ENCODE results near the gene ARL6IP6. TPM values are rescaled to one million over a fixed set of nuclear protein-coding genes. Genes with fewer than 3 reads are reported as not detected.
A peak's percentile ranks its signal among the peaks of the same experiment; 100 is the strongest.
"Not testable (repeated sequence)": the region's sequence is repeated elsewhere in the genome, so short reads cannot be mapped to it uniquely, and the experiment has no call there.

The ARL6IP6 gene
- total and polyA plus RNA-seq, 2 donors (not counting 1 experiment from before 2014, with no cell fraction given): 19.0 to 53.9 TPM

DNA sequence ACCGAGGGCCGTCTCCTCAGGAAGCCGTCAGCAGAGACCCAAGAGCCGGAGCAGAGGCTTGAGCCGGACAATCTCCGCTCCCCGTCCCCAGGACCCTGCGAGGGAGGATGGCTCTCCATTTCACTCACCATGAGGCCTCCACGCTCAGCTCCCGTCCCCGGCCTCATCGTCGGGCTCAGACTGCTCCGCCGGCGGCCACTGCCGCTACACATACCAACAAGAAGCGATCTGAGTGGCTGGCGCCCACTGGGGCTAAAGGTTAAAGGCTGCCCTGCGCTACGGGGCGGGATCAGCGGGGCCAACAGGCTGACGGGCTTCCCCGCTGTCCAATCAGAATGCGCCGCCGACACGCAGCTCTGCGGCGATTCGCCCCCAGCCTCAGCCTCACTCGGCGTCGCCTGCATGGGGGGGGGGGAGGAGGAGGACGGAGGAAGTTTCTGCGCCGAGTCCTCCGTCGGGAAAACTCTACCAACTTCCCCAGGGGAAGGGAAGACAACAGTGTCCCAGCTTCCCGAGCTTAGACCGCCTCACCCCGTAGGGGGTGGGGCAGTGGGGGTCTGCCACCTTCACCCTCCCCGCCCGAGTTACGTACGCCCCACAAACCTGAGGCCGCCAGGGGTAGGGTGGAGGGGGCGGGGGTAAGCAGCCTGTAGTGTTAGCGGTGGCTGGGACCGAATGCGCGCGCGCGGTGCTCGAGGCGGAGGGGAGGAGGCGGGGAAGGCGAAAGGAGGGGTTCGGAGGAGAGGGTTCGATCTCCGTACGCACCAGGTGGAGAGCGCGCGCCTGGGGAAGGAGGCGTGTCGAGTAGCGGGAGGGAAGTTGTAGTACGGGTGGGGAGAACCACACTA is 968 bp upstream of the ARL6IP6 start, which contains the start of gene PRPF40A:
Gene PRPF40A (minus strand): TSS at position 234 of the 848 bp plus-strand sequence. CDS start 22 bp downstream, at position 212.
- no peaks in the 10 kb centered on the region for H3K9me3 ChIP-seq (ENCODE audit: control insufficient read depth, insufficient read depth, low read depth, low read length)
- H3K4me1 ChIP-seq (ENCODE audit: control insufficient read depth, extremely low read depth, insufficient read depth, low read length): no peaks in the 10 kb centered on the region
- H3K9ac ChIP-seq (ENCODE audit: insufficient read depth, low read length): peak within 1 kb of the TSS; percentile 97
- peak within 1 kb of the TSS; percentile 99 for H2AFZ ChIP-seq (ENCODE audit: low read length)
- peak within 1 kb of the TSS; percentile 99 for H3K27ac ChIP-seq (ENCODE audit: insufficient read depth, low read length)
- no peaks in the 10 kb centered on the region for H4K20me1 ChIP-seq (ENCODE audit: control insufficient read depth, extremely low read depth, insufficient read depth, low read length)
- no peaks in the 10 kb centered on the region for H3K27me3 ChIP-seq (ENCODE audit: control insufficient read depth, insufficient read depth, low read length)
- no peaks in the 10 kb centered on the region for H3K36me3 ChIP-seq (ENCODE audit: control insufficient read depth, insufficient read depth, low read length)
- peaks cover 78% of the 10 kb centered on the region for H3K79me2 ChIP-seq (ENCODE audit: control insufficient read depth, insufficient read depth, low read length)
- TF ChIP-seq, protein P1, sequence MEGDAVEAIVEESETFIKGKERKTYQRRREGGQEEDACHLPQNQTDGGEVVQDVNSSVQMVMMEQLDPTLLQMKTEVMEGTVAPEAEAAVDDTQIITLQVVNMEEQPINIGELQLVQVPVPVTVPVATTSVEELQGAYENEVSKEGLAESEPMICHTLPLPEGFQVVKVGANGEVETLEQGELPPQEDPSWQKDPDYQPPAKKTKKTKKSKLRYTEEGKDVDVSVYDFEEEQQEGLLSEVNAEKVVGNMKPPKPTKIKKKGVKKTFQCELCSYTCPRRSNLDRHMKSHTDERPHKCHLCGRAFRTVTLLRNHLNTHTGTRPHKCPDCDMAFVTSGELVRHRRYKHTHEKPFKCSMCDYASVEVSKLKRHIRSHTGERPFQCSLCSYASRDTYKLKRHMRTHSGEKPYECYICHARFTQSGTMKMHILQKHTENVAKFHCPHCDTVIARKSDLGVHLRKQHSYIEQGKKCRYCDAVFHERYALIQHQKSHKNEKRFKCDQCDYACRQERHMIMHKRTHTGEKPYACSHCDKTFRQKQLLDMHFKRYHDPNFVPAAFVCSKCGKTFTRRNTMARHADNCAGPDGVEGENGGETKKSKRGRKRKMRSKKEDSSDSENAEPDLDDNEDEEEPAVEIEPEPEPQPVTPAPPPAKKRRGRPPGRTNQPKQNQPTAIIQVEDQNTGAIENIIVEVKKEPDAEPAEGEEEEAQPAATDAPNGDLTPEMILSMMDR (conservative IDR thresholded peaks at IDR 0.05 in 1 of 2, IDR thresholded peaks at IDR 0.05 in 1 of 2; ENCODE audit: low read depth in 1 of 2, low read length in 2 of 2): no peak
- no peak for TF ChIP-seq EZH2 (IDR thresholded peaks at IDR 0.05; ENCODE audit: low read length, missing control alignments)
- peak; percentile 97 to 99 for DNase-seq (ENCODE audit: low read depth in 2 of 2)
- peak within 1 kb of the TSS; percentile 86 for H3K4me2 ChIP-seq (ENCODE audit: extremely low read depth, insufficient read depth, low read length)
- peak within 1 kb of the TSS; percentile 92 to 99 (median 95) for H3K4me3 ChIP-seq (replicated peaks in 1 of 4; ENCODE audit: control extremely low read depth in 1 of 4, insufficient read depth in 1 of 4, low read depth in 3 of 4, low read length in 4 of 4)

DNA sequence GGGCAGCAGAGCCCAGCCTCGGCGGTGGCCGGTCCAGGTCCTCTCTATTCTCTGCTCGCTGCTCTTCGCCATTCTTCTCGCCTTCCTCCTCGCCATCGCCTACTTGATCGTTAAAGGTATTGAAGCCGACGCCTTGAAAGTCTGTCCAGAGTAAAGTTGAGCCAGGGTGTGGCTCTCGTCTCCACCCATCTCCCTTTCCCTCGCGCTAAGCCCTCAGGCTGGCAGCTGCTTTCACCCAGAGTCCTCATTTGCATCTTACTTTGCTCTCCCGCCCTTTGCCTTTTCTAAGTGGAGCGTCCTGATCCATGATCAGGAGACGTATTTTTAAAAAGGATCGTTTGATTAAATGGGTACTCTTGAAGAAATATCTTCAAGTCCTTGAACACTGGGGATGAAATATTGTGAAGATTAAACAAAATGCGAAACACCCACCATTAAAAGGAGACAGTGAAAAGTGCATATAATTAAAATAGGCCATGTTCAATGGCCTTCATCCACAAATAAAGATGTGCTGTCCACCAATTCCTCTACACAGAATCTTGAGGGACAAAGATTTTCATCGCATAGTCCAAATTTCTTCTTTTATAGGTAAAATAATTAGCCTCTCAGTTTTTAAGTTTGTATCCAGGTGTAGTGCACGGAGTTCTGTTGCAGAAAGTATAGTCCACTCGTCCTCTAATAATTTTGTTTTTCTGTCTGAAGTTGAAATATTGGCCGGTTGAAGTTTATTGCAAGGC is 657 bp downstream of the ARL6IP6 start:
- Histone ChIP-seq H2AFZ (ENCODE audit: low read length) (peak overlapping the region; percentile 82), H3K9ac (ENCODE audit: insufficient read depth, low read length) (peak overlapping the region; percentile 97), H4K20me1 (ENCODE audit: control insufficient read depth, extremely low read depth, insufficient read depth, low read length) (no peaks in the 10 kb centered on the region), H3K4me2 (ENCODE audit: extremely low read depth, insufficient read depth, low read length) (peak overlapping the region; percentile 42), H3K4me3 (replicated peaks in 1 of 4; ENCODE audit: control extremely low read depth in 1 of 4, insufficient read depth in 1 of 4, low read depth in 3 of 4, low read length in 4 of 4) (peak overlapping the region; percentile 92 to 95 (median 94)), H3K79me2 (ENCODE audit: control insufficient read depth, insufficient read depth, low read length) (peaks cover 66% of the 10 kb centered on the region), H3K36me3 (ENCODE audit: control insufficient read depth, insufficient read depth, low read length) (no peaks in the 10 kb centered on the region), H3K9me3 (ENCODE audit: control insufficient read depth, insufficient read depth, low read depth, low read length) (no peaks in the 10 kb centered on the region), H3K27me3 (ENCODE audit: control insufficient read depth, insufficient read depth, low read length) (no peaks in the 10 kb centered on the region), H3K4me1 (ENCODE audit: control insufficient read depth, extremely low read depth, insufficient read depth, low read length) (no peaks in the 10 kb centered on the region), H3K27ac (ENCODE audit: insufficient read depth, low read length) (peak overlapping the region; percentile 99)
- TF ChIP-seq, protein P1 (conservative IDR thresholded peaks at IDR 0.05 in 1 of 2, IDR thresholded peaks at IDR 0.05 in 1 of 2; ENCODE audit: low read depth in 1 of 2, low read length in 2 of 2): no peak
- no peak for TF ChIP-seq EZH2 (IDR thresholded peaks at IDR 0.05; ENCODE audit: low read length, missing control alignments)
- peak; percentile 30 to 38 for DNase-seq (ENCODE audit: low read depth in 2 of 2)

DNA sequence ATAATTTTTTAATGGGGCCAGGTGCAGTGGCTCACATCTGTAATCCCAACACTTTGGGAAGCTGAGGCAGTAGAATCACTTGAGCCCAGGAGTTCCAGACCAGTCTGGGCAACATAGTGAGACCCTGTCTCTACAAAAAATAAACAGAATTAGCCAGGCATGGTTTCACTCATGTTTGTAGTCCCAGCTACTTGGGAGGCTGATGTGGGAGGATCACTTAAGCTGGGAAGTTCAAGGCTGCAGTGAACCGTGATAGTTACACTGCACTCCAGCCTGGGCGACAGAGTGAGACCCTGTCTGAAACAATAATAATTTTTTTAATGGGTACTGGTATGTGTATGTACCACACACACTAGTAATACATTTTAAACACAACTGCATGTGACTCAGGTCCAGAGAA is 2.4 kb downstream of the ARL6IP6 start:
- no peaks in the 10 kb centered on the region for H3K9me3 ChIP-seq (ENCODE audit: control insufficient read depth, insufficient read depth, low read depth, low read length)
- no peaks in the 10 kb centered on the region for H4K20me1 ChIP-seq (ENCODE audit: control insufficient read depth, extremely low read depth, insufficient read depth, low read length)
- TF ChIP-seq, protein P1 (conservative IDR thresholded peaks at IDR 0.05 in 1 of 2, IDR thresholded peaks at IDR 0.05 in 1 of 2; ENCODE audit: low read depth in 1 of 2, low read length in 2 of 2): no peak
- no peak for TF ChIP-seq EZH2 (IDR thresholded peaks at IDR 0.05; ENCODE audit: low read length, missing control alignments)

DNA sequence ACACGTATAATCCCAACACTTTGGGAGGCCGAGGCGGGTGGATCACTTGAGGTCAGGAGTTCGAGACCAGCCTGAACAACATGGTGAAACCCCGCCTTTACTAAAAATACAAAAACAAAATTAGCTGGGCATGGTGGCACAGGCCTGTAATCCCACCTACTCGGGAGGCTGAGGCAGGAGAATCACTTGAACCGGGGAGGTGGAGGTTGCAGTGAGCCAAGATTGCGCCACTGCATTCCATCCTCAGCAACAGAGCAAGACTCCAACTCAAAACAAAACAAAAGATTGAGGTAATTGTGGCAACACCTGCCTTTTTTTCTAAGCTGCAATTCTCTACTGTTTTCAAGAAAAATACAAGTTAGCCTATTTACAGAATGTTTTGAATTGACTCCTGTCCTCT is 4.2 kb downstream of the ARL6IP6 start:
- H3K27ac ChIP-seq (ENCODE audit: insufficient read depth, low read length); H3K9me3 ChIP-seq (ENCODE audit: control insufficient read depth, insufficient read depth, low read depth, low read length); H3K4me3 ChIP-seq (replicated peaks in 1 of 4; ENCODE audit: control extremely low read depth in 1 of 4, insufficient read depth in 1 of 4, low read depth in 3 of 4, low read length in 4 of 4); H3K9ac ChIP-seq (ENCODE audit: insufficient read depth, low read length); H4K20me1 ChIP-seq (ENCODE audit: control insufficient read depth, extremely low read depth, insufficient read depth, low read length); H3K4me2 ChIP-seq (ENCODE audit: extremely low read depth, insufficient read depth, low read length); H3K36me3 ChIP-seq (ENCODE audit: control insufficient read depth, insufficient read depth, low read length); H2AFZ ChIP-seq (ENCODE audit: low read length); DNase-seq (ENCODE audit: low read depth in 2 of 2); H3K27me3 ChIP-seq (ENCODE audit: control insufficient read depth, insufficient read depth, low read length); H3K4me1 ChIP-seq (ENCODE audit: control insufficient read depth, extremely low read depth, insufficient read depth, low read length): not testable (repeated sequence)
- H3K79me2 ChIP-seq (ENCODE audit: control insufficient read depth, insufficient read depth, low read length): peaks cover 49% of the 10 kb centered on the region

More for the DNA sequence above, 2.4 kb downstream of the ARL6IP6 start:
- Histone ChIP-seq H3K9ac (ENCODE audit: insufficient read depth, low read length) (no peak overlapping the region), H3K4me2 (ENCODE audit: extremely low read depth, insufficient read depth, low read length) (peak overlapping the region; percentile 42), H3K4me3 (replicated peaks in 1 of 4; ENCODE audit: control extremely low read depth in 1 of 4, insufficient read depth in 1 of 4, low read depth in 3 of 4, low read length in 4 of 4) (no peak overlapping the region), H3K27ac (ENCODE audit: insufficient read depth, low read length) (no peak overlapping the region), H3K4me1 (ENCODE audit: control insufficient read depth, extremely low read depth, insufficient read depth, low read length) (no peaks in the 10 kb centered on the region), H2AFZ (ENCODE audit: low read length) (no peak overlapping the region), H3K79me2 (ENCODE audit: control insufficient read depth, insufficient read depth, low read length) (peaks cover 54% of the 10 kb centered on the region), H3K36me3 (ENCODE audit: control insufficient read depth, insufficient read depth, low read length) (no peaks in the 10 kb centered on the region), H3K27me3 (ENCODE audit: control insufficient read depth, insufficient read depth, low read length) (no peaks in the 10 kb centered on the region)
- DNase-seq (ENCODE audit: low read depth in 2 of 2): no peak
